Hepatic stellate cell (primary cell): Measurements from ENCODE around the gene FCN2.

Source experiments
- DNase-seq: peaks from one replicate; pipeline ENCODE4 v3.0.0; 2011; ENCODE audit warnings: low spot score

The FCN2 gene

DNA sequence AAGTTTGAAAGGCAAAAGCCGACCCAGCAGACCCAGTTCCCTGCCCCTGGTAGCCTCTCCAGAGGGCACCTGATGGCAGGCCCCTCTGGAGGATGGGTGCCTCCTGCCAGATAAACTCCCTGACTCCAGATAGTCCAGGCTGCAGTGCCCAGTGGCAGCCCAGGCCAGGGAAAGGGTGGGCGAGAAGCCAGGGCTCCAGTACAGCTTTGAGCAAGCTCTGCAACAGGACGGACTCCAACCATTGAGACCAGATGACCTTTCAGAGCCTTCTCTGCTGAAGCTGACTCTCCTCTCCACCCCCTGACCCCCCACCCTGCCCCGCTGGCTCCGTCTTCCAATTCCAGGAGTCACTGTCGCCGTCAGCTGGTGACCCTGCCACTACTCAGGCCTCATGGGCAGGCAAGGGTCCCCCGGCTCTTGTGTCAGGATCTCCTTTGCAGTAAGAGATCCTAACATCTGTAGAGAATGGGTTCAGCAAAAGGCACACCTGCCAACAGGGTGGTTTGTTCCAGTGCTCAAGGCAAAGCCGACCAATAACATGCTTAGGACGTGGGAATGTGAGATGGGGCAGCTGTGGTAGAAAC is 52.6 kb downstream of the FCN2 start:
- DNase-seq = no peak

DNA sequence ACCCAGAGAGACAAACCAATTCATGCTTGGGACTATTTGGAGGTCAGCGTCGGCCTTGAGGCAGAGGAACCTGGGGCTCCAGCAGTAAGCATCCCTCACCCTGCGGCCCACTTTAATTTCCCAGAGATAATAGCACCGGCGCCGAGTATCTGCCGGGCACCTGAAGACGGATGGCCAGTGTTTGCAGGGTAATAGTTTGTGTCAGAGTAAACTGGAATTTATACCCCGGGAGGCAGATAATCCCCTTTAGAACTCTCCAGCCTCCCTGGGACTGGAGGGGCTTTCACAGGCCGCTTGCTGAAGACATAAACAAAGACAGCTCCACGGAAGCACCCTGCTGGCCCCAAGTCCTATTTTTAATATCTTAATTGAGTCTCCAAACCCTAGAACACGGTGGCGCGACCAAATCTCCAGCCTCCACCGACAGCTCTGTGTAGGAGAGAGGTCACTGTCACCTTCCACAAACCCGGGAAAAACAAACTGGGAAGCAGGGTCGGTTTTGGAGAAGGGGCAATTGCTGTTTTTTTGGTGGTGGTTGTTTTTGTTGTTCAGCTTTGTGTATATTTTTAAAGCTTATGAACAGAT is 54.5 kb downstream of the FCN2 start:
- no peak for DNase-seq

DNA sequence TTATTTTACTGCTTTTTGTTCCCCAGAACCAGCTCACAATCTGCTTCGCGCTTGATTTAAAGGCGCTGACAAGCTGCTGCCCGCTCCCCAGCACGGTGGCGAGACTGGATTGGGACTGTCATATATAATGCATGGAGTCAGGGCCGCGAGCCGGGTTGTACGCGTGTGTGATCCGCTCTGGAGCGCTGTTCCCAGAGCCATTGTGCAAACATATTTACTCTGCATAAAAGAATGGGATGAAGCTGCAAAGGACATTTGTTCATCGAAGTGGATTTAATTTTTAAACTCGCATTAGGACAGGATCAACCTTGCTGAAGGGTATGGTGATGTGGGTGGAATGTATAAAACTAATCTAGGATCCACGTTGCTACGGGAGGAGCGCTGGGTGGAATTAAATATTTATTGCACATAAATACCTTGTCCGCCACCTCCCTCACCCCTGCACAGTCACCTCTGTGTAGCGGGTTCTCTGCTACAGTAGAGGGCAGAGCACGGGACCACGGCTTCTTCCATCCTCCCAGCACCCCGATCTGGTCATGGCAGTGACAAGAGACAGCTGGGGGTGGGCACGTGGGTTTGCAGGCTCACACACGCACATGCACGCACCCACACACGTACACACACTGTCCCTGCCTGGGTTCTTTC is 55.2 kb downstream of the FCN2 start:
- DNase-seq = no peak

DNA sequence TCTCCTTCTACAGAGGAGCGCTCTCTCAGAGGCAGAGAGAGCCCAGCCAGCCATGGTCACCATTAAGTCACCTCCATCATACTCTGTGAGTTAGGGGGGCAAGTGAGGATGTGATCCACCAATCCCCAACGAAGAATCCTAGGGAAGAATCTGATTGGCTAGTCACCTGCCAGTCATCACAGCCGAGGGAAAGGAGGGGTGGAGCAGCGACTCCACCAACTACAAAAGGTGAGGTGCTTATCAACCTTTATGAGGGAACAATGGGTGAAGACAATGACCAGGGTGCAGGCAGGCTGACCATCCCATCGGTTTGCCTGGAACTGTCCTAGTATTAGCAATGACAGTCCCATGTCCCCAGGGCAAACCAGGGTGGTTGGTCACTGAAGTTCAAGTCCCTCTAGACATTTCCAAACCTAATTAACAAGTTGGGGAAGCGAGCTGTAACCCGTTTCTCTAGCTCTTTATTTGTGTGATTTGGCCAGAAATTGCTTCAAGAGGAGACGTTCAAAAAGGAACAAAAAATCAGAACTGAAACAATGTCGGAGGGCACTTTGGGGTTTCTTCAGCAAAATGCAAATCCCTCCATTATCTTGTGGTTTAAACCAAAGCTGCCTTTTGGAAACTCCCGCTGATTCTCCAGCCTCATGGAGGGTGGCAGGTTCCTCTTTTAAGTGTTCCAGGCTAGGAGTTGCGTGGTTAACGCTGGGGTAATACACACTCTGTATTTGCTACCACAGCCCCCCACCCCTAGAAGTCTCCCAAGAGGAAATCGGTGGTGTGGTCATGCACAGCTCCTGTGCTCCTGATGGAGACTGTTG is 55.9 kb downstream of the FCN2 start:
- DNase-seq = no peak
